HG03045 (cell line): ENCODE data around the gene PVR.
"Not testable (repeated sequence)": the region's sequence is repeated elsewhere in the genome, so short reads cannot be mapped to it uniquely, and the experiment has no call there.

Experiments used
- ATAC-seq: cut with Tn5 transposase; IDR thresholded peaks from one replicate; pipeline ENCODE4 v1.9.1; 2021; ENCODE audit warnings: mild to moderate bottlenecking, moderate library complexity; ENCODE audit not compliant: unreplicated experiment

The PVR gene, protein sequence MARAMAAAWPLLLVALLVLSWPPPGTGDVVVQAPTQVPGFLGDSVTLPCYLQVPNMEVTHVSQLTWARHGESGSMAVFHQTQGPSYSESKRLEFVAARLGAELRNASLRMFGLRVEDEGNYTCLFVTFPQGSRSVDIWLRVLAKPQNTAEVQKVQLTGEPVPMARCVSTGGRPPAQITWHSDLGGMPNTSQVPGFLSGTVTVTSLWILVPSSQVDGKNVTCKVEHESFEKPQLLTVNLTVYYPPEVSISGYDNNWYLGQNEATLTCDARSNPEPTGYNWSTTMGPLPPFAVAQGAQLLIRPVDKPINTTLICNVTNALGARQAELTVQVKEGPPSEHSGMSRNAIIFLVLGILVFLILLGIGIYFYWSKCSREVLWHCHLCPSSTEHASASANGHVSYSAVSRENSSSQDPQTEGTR

DNA sequence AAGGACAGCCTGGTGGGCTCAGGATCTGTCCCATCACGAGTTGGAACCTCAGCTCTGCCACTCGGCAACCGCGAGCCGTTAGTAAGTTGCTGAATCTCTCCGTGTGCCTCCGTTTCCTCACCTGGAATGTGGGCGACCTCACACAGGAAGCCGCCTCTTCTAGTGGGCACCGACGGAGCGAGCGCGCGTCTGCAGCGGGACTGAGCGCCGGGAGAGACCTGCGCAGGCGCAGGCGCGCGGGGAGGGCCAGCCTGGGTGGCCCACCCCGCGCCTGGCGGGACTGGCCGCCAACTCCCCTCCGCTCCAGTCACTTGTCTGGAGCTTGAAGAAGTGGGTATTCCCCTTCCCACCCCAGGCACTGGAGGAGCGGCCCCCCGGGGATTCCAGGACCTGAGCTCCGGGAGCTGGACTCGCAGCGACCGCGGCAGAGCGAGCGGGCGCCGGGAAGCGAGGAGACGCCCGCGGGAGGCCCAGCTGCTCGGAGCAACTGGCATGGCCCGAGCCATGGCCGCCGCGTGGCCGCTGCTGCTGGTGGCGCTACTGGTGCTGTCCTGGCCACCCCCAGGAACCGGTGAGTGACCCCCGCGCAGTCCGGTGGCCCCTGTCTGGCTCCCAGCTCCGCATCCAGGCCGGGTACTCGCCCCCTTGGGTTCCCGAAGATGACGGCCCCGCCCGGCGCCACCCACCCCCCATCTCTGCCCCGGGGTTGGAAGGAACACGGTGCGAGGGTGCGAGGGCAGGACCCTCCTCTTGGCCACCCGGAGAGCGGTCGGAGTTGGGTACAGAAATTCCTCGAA lies at the start of gene PVR:
PVR (plus strand) TSS at position 306 of the 797 bp plus-strand sequence; CDS start at position 493, 187 bp downstream.
- ATAC-seq = no peak

DNA sequence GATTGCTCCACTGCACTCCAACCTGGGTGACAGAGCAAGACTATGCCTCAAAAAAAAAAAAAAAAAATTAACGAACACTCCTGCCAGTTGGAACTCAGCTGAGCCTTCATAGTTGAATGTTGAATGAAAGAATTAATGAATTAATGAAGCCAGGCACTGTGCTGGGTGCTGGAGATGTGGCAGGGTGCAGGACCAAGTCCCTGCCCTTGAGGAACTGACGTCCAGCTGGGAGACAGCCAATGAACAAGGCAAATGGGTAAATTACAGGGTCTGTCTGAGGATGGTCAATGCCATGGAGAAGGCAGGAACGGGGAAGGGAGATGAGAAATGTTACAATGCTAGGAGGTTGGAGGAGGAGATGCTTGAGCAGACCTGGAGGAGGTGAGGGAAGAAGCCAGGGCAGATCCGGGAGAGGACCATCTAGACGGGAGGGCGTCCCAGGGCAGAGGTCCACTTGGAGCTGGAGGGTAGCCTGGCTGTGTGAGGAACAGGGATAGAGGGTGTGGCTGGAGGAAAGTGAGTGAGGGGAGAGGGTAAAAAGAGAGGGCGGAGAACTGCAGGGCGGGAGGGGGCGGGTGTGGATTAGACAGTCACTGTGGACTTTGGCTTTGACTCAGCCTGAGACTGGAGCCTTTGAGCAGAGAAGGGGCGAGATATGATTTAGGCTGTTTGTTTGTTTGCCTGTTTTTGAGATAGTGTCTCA lies 47.1 kb upstream of the PVR start:
- ATAC-seq = no peak

DNA sequence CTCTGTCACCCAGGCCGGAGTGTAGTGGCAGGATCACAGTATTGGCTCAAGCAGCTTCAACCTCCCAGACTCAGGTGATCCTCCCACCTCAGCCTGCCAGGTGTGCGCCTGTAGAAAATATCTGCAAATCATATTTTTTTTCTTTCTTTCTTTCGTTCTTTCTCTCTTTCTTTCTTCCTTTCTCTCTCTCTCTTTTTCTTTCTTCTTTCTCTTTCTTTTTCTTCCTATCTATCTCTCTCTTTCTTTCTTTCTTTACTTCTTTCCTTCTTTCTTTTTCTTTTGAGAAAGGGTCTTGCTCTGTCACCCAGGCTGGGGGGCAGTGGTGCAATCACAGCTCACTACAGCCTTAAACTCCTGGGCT lies 46.6 kb upstream of the PVR start:
- ATAC-seq = no peak

DNA sequence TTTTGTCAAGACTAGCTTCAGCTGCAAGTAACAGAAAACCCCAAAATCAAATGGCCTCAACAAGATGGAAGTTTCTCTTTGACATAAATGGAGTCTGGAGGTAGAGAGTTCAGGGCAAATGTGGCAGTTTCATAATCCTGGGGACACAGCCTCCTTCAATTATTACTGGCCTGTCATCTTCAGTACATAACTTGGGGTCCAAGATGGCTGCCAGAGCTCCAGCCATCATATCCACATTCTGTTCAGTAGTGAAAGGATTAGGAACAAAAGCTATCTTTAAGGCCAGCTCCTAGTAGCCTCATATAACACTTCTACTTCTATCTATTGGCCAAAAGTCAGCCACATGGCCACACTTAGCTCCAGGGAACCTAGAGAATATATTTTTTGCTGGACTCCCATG lies 45.4 kb upstream of the PVR start:
- ATAC-seq = no peak

DNA sequence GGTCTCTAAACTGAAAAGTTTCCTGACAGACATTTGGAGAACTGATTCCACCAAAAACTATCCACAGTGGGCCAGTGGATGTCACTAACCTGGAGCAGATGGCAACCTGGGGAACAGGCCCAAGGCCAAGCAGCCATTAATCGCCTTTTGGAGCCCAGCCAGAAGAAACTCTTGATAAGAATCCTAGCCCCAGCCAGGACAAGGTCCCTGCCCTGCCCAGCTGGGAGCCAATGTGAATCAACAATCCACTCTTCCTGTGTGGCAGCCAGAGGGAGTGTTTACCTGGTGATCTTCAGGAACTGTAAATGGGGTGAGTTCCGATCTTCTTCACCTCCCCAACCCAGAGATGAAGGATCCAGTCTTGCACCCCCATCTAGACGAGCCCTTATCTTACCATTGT lies 44.8 kb upstream of the PVR start:
- ATAC-seq = no peak

DNA sequence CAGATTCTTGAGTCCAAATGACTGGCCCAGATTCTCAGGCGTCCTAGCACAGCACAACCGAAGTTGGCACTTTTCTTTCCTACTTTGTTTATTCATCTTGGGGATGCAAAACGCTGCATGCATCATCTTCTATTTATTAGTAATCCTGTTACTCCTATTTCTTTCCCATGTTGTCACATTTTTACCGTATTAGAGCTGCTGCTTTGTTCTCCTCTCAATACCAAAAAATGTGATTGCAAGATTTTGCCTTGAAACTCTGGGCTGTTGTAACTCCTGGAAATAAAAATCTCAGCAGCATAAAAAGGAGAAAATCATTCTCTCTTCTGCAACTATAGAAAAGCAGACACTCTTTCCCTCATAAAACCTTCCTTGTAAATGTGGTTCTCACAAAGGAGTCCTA lies 43.2 kb upstream of the PVR start:
- no peak for ATAC-seq

DNA sequence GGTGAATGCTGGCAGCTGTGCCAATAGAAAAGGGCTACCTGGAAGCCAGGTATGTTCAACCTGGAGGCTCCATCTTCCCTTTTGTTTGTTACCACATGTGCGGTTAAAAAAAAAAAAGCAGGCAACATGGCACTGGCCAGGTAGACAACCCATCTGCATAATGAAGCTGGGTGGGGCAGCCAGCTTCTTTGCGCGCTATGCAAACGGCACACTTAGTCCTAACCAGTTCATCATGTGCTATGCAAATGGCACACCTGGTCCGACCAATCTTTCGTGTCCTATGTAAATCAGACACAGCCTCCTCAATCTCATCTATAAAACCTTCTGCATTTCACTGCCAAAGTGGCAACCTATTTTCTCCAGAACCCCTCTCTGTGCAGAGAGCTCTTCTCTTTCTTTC lies 41.6 kb upstream of the PVR start:
- ATAC-seq = no peak

DNA sequence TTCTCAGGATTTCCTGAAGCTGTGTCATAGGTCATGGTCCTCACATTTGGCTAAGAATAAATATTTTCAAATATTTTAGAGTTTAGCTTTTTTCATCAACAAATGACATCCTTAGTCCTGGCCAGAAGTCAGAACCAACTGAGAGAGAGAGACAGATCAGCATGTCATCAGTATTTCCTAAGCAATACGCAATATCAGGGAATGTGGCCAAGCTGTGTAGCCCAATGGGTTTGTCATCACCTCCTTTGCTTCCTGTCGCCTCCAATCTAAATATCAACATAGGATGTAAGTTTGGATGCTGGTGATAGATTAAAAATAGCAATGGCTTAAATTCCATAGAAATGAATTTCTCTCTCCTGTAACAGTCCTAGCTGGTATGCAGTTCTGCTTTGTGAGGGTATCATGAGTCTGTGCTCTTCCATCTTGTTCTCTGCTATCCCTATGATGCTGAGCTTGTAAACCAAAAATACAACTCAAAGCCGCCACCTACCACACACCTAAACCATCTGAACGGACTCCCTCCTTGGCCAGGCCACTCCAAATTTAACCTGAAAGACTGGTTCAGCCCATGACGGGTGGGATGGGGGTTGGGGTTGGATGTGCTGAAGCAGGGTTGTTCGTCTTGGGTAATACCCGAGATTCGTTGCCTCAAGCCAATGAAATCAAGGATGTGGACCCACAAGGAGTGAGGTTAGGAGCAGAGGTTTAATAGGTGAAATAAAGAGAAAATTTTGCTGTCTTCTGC lies 40.3 kb upstream of the PVR start:
- no peak for ATAC-seq

DNA sequence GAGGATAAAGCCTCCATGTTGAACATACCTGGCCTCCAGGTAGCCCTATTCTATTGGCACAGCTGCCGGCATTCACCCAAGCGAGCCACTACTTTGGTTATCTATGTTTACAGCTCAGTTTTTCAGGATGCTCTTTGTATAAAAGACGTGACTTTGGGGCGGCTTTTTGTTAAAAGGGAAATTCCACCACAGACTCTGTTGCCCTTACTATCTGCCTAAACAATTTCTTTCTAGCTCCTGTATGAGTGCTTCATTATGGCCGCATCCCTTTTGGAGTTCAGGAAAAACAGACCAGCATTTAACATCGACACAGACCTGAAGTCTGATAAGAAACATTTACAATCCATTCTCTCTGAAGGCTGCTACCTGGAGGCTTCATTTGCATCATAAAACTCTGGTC lies 39.5 kb upstream of the PVR start:
- no peak for ATAC-seq

DNA sequence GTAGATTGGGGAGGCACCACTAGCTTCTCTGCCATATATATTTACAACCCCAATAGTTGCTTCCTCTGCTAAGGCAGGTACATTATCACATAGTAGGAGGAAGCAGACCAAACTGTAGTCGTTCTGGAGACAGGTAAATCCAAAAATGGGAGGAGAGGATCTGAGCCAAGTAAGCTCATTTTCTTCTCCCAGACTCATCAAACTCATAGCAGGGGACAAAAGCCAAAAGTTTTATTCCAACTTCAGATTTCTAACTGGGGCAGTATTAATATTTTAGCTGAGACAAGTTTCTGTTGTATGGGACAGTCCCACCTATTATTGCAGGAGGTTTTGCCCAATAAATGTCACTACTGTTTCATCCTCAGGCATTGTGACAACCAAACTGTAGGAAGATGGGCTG lies 38.2 kb upstream of the PVR start:
- no peak for ATAC-seq

DNA sequence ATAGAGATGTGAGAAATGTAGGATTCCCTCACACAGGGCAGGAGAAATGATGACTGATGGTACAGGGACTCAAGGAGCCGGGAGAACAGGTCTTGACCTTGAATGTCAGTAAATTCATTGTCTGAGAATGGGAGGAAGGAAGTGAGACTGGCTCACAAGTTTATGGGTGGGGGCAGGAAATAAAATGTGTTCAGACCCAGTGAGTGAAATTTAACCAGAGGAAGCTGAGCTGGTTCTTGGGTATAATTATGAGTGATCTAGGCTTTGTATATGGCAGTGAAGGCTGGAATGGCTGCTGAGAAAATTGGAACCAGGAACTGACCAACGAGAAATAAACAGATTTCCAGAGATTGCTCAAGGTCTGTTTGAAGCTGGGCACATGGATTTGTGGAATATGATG lies 36.7 kb upstream of the PVR start:
- ATAC-seq = no peak

DNA sequence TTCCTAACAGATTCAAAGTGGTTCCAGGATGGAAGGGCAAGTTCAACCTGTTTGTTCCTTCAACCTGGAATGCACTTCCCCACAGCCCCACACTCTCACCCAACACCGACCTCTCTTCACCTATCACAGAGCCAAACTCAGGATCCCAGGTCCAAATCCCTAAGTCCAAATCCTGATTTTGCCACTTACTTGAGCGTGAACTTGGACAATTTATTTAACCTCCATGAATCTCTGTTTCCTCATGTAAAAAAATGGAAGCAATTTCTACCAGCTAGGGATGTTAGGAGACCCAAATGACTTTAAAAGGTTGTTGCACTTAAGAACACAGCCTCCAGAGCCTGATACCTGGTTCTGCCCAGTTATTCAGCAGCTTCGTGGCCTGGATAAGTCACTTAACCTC lies 35.8 kb upstream of the PVR start:
- ATAC-seq = no peak

DNA sequence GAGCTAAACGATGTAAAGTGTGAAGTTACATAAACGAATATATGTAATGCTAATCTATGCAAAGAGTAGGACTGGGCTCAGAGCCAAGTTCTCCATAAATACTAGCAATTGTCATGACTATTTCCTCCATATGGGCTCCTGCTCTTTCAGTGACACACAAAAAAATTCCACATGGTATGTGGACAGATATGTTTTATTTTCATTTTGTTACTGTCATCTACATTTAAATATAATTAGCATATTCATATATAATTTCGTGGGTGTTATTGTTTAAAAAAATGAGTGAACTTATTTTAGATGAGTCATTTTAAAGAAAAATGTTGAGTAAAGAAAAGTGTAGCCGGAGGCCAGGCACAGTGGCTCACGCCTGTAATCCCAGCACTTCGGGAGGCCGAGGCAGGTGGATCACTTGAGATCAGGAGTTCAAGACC lies 35.3 kb upstream of the PVR start:
- no peak for ATAC-seq

DNA sequence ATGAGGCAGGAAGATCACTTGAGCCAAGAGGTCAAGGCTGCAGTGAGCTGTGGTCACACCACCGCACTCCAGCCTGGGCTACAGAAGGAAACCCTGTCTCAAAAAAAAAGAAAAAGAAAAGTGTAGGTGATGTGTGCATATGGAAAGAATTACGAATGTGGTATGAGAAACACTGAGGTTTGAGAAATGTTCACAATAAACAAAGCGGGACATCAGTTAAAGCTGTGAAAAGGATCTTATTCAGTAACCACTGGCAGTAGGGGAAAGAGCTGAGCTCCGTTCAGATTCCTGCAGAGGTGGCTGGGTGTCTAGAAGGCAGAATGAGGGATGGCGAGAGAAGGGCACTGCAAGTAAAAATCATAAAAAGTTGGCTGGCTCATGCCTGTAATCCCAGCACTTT lies 34.5 kb upstream of the PVR start:
- no peak for ATAC-seq

DNA sequence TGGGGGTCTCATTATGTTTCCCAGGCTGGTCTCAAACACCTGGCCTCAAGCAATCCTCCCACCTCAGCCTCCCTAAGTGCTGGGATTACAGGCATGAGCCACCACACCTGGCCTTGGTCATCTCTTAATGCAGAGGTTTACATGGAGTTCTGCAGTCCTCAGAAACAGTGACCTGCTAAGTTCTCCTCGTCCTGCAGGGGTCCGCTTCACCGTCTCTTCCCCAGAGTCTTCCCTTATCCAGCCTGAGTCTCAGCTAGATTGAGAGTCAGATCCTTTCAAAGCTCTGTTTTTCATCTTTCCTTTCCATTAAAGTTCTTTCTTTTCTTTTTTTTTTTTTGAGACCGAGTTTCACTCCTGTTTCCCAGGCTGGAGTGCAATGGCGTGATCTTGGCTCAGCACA lies 33.2 kb upstream of the PVR start:
- ATAC-seq = not testable (repeated sequence)

DNA sequence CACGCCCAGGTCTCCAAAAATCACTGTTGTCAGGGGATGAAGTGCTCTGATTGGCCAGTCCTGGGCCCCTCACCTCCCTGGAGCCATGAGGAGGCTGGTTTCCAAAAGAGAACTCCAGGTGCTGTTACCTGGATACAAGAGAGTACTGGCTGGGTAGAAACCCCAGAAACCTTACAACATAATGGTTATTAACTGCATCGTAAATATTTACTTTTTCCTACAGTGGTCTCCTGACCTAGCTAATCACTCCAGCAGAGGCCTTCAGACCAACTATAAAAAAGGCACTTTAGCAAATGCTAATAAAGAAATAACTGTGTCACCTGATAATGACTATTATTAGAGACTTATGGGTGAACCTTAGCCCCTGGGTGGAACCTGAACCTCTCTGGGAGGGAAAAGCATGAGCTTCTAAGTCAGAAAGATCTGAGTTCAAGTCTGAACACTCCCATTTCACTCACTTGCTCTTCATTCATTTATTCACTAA lies 31.9 kb upstream of the PVR start:
- ATAC-seq = no peak

DNA sequence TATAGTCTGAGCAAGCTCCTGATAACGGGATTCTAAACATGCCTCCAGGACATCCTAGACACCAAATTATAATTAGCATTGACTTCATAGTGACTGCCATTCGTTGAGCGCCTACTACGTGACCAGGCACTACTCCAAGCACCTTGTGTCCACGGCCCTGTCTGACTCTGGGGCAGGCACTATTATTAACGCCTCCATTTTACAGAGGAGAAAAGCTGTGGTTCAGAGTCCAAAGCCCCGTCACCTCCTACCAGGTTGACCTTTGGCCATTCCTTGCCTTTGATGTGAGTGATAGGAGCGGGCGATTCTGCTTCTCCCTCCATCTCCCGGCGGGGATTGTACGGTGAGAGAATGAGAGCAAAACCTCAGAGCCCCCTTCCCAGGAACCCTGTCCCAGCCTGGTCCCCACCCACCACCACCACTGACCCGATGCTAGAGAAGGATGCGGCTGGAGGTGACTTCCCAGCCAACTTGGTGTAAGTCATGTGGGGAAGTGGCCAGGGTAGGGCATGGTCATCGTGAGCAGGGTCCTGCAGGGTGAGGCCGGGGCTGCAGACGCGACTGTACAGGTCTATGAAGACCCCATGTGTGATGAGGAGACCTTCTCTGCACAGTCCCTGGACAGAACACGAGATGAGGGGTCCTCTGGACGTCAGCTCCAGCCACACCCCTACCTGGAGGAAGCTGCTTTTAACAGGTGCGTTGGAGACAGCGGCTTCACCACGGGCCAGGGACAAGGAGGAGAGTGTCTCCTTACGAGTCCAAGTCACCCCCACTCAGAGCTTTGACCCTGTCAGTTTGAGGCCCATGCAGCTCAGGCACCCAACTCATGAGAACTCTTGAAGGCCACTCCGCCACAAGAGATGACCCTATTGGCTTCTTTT lies 30.2 kb upstream of the PVR start, which contains the start of gene IGSF23:
IGSF23 (plus strand) TSS at position 269 of the 884 bp plus-strand sequence; CDS start at position 352, 83 bp downstream.
- ATAC-seq = no peak

DNA sequence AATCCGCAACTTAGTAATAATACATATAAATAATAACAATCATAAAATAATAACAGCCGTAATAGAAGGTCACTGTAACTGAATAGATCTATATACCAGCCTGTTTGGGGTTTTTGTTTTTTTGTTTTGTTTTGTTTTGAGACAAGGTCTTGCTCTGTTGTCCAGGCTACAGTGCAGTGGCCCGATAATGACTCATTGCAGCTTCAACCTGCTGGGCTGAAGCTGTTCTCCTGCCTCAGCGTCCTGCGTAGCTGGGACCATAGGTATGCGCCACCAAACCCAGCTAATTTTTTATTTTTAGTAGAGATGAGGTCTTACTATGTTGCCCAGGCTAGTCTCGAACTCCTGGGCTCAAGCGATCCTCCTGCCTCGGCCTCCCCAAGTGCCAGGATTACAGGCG lies 29.4 kb upstream of the PVR start:
- ATAC-seq = no peak

DNA sequence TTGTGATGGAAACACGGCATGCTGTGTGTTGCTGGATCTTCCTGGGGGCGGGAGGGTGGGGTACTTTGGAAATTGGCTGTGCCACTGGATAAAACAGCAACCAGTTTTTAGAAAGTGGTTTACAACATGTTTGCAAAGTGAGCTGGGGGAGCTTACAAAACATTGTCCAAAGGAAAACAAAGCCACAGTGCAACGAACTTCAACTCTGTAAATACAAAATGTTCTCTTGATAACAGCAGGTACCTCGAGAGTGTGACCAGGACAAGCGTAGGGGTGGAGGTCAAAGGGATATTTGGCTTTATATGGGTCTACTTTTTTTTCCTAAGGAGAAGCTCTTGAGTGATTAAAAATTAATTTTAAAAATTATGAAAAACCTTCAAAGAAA lies 27.9 kb upstream of the PVR start:
- no peak for ATAC-seq
